ENCODE measurements around the gene VAMP1.

Gene VAMP1

DNA sequence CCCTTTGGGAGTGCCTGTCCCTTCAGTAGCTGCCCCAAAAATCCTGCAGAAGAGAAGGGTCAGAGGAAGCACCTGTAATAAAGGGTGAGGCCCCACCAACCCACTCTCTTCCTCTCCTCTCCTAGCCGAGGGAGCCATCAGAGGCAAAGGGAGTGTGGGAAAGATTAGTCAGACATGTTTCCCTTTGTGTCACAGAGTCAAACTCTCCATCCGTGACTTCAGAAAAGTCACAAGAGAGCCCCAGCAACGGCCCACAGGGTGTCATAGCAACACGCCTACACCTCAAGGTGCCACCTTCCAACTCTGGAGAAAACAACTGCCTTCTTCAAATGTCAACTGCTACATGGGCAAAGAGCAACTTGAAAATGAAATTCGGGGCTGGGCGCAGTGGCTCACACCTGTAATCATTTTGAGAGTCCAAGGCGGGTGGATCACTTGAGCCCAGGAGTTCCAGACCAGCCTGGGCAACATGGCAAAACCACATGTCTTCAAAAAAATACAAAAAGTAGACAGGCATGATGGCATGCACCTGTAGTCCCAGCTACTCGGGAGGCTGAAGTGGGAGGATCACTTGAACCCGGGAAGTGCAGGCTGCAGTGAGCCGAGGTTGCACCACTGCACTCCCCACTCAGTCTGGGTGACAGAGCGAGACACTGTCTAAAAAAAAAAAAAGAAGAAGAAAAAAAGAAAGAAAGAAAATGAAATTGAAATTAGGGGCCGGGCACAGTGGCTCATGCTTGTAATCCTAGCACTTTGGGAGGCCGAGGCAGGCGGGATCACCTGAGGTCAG lies 43.4 kb downstream of the VAMP1 start:
- in situ Hi-C loops (cut with HindIII; ENCODE audit: low sequenced_read_pairs), result no loop called here

DNA sequence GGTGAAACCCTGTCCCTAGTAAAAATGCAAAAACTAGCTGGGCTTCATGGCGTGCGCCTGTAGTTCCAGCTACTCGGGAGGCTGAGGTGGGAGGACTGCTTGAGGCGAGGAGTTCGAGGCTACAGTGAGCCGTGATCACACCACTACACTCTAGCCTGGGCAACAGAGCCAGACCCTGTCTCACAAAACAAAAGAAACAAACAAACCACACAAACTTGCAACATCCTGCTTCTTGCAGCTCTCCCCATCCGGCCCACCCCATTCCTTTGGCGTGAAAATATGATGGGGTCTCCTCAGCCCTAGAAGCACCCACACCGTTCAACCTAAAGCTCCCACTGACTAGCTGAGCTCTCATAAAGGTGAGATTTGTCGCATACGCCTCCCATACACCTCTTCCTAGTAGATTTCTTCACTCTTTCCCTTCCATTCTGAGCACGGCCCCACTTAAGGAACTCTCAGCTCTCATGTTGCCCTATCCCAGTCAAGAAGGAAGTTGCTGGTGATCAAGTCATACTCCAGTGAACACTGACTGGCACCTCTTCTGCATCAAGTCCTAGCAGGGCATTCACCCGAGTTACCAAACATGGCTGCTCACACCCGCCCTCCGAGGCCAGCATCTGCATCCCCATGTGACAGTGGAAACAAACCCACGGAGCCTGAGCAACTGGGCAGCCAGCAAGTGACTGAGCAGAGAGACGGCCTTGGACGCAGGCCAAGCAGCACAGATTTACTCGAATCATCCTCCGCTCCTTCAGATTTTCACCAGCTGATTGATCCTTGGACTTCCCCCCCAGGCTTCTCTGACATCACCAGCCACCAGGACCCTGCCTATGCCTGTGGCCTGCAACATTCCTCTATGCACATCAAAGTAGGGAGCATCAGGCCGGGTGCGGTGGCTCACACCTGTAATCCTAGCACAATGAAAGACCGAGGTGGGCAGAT lies 44.6 kb downstream of the VAMP1 start:
- in situ Hi-C loops (cut with HindIII; ENCODE audit: low sequenced_read_pairs), result no loop called here

DNA sequence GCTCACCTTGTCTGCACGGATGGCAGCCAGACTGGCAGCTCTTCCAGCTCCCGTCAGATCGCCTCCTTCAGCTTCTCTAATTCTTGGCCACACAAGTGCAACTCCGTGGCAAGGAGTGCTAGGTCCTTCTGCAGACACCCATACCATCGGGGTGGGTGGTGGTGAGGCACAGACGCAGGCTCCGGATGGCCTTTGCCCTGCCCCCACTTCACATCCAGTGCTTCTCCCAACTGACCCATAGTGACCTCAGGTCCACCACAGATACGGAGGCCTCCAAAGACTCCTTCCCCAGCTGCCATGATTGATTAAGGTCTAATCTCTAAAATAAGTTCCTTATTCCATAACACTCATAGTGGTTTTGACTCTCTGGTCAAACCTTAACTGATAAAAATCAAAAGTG lies 45.6 kb downstream of the VAMP1 start:
- in situ Hi-C loops (cut with HindIII; ENCODE audit: low sequenced_read_pairs), result no loop called here

DNA sequence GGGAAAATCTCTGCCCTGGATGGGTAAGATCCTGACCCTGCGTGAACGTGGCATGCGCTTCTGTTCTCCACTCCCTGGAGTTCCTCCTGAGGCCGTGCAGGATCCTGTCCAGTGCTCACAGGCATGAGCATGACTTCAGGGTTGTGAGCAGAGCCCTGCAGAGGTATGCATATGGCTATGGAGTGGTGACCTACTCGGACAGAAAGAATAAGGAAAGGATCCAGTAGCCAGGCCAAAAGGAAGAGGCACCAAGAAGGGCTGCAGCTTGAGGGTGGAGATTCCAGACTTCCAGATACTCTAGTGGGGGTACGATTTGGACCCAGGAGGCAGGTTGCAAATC lies 46.5 kb downstream of the VAMP1 start:
- in situ Hi-C loops (cut with HindIII; ENCODE audit: low sequenced_read_pairs), result no loop called here

- in situ Hi-C loops (cut with HindIII; ENCODE audit: low sequenced_read_pairs), result no loop called here
Measured at GRCh38 chr12:6423267-6424007, 47.0 kb downstream of the VAMP1 start.

DNA sequence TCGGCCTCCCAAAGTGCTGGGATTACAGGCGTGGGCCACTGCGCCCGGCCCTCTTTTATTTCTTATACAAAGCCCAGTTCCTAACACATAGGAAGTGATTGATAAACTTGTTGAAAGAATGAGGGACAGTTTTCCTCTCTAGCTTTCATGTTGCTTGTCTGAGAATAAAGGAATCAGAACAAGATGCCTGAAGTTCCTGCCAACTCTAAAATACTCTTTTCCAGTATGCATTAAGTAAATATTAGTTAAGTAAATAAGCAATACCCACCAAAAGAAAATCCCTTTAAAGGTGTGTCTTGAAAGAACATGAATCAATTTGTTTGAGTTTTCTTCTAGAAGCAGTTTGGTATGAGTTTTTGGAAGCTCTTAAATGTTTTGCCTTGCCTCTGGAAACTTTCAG lies 50.1 kb downstream of the VAMP1 start:
- in situ Hi-C loops (cut with HindIII; ENCODE audit: low sequenced_read_pairs), result no loop called here

GRCh38 chr12:6418796-6419195 lies 51.7 kb downstream of the VAMP1 start:
- in situ Hi-C loops (cut with HindIII; ENCODE audit: low sequenced_read_pairs), result no loop called here

DNA sequence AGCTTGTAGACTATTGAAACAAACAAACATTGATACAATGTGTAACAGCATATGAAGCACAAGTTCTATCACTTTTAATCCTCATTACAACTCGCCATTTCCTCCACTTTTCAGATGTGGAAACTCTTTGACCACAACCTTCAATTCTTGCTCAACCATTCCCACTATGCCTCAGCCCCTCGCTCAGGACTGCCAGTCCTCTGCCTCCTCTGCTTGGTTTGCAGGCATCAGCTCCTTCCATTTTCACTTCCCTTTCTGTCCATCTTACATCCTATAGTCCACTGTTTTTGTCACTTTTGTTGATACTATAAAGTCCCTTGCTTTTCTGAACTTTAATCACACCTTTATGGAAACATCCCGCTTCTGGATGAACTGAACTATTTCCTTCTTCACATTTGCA lies 53.9 kb downstream of the VAMP1 start:
- in situ Hi-C loops (cut with HindIII; ENCODE audit: low sequenced_read_pairs), result no loop called here

Data from endothelial cell of hepatic sinusoid (primary cell).